Esophagus muscularis mucosa (tissue), 4 donors: ENCODE data around the gene ANK3. TPM values are rescaled to one million over a fixed set of nuclear protein-coding genes. Genes with fewer than 3 reads are reported as not detected.

Source experiments
- DNase-seq: peaks from one replicate; pipeline ENCODE4 v3.0.0-alpha.2; 2017; ENCODE audit errors: extremely low spot score
- H3K27ac ChIP-seq, 4 donors: fragments of 200-600 bp; sonication (generic); replicated peaks in 1 of 4; 1 replicate in 3 of 4; 2 replicates in 1 of 4; pipeline ENCODE4 v1.5.1; 2016 to 2019; ENCODE audit warnings: mild to moderate bottlenecking in 1 of 4
- H3K27me3 ChIP-seq, 4 donors: fragments of 200-600 bp; sonication (generic); one replicate each; pipeline versions ENCODE4 v1.5.1 to v1.6.0; 2016 to 2019
- H3K36me3 ChIP-seq, 4 donors: fragments of 200-600 bp; sonication (generic); one replicate each; pipeline ENCODE4 v1.5.1; 2016 to 2019
- H3K4me1 ChIP-seq, 4 donors: fragments of 200-600 bp; sonication (generic); one replicate each; pipeline ENCODE4 v1.5.1; 2016 to 2019
- H3K4me3 ChIP-seq, 4 donors: fragments of 200-600 bp; sonication (generic); 1 replicate in 2 of 4; 2 replicates in 2 of 4; pipeline ENCODE4 v1.5.1; 2016 to 2019; ENCODE audit warnings: mild to moderate bottlenecking in 4 of 4, moderate library complexity in 1 of 4
- H3K9me3 ChIP-seq, 4 donors: fragments of 200-600 bp; sonication (generic); 1 replicate in 3 of 4; 2 replicates in 1 of 4; pipeline ENCODE4 v1.5.1; 2016 to 2019
- CTCF ChIP-seq, 3 experiments: fragments of 200-600 bp in 2 of 3; fragments of 450-650 bp in 1 of 3; sonication (generic) in 2 of 3; IDR thresholded peaks; one replicate each; pipeline ENCODE4 v1.5.1; 2017 to 2019; ENCODE audit warnings: antibody characterized with exemption in 3 of 3, mild to moderate bottlenecking in 2 of 3, moderate library complexity in 1 of 3
- EP300 ChIP-seq: sonication (generic); formaldehyde crosslinking; IDR thresholded peaks from one replicate; pipeline ENCODE4 v1.6.1; 2017; ENCODE audit warnings: antibody characterized with exemption
- POLR2A ChIP-seq: fragments of 450-650 bp; IDR thresholded peaks from one replicate; pipeline ENCODE4 v1.6.1; 2017; ENCODE audit warnings: antibody characterized with exemption, moderate library complexity, mild to moderate bottlenecking, low read depth
- POLR2AphosphoS5 ChIP-seq, 2 donors: sonication (generic); formaldehyde crosslinking; IDR thresholded peaks; one replicate each; pipeline ENCODE4 v1.6.1; 2017; ENCODE audit warnings: antibody characterized with exemption in 2 of 2
- WGBS: methylation state at CpG from one replicate; pipeline ENCODE4 v1.1.5; 2018; 5-methylcytosine and 5-hydroxymethylcytosine counted together
- intact Hi-C: fragments of 100-400 bp; cut with DNase I; formaldehyde crosslinking; loops from one replicate; pipeline ENCODE4 v1.15.1; 2023
- total RNA-seq, 4 donors: library from RNA; depleted of rRNA; stranded (reverse); fragments of >200 nt; gene quantifications; one replicate each; pipeline versions ENCODE4 v1.1.0 to v1.2.1, GENCODE V29; 2016

Gene ANK3
- total RNA-seq, 4 donors from 2014 or later = 25.5 to 44.9 (median 26.6) TPM

- WGBS = 86% methylated on average over 2 of the region's 2 CpGs
- peaks cover 0 to 9% (median 0%) of the 10 kb centered on the region in 4 donors for H3K36me3 ChIP-seq
- TF ChIP-seq CTCF (IDR thresholded peaks at IDR 0.05) (no peak), EP300 (no peak), POLR2AphosphoS5 (IDR thresholded peaks at IDR 0.05) (no peak), POLR2A (no peak)
- intact Hi-C loops = loop anchor here (10.0 kb wide), 1 partner anchor 179 kb away; no protein-coding TSS in a partner anchor
- DNase-seq = no peak
- peaks cover 0 to 52% (median 48%) of the 10 kb centered on the region in 4 donors for H3K4me1 ChIP-seq
- no peaks in the 10 kb centered on the region for H3K9me3 ChIP-seq
- H3K27me3 ChIP-seq = no peaks in the 10 kb centered on the region
- H3K27ac ChIP-seq = no peak overlapping the region
- no peak overlapping the region for H3K4me3 ChIP-seq
Observed at GRCh38 chr10:60044242-60044641, 345.4 kb downstream of the ANK3 start.

GRCh38 chr10:60043561-60044241 is 346.0 kb downstream of the ANK3 start:
- no peak overlapping the region for H3K4me3 ChIP-seq
- H3K9me3 ChIP-seq = no peaks in the 10 kb centered on the region
- WGBS = 74% methylated on average over 6 of the region's 6 CpGs
- no peak overlapping the region for H3K27ac ChIP-seq
- no peak for DNase-seq
- H3K27me3 ChIP-seq = no peaks in the 10 kb centered on the region
- H3K4me1 ChIP-seq = peaks cover 0 to 52% (median 48%) of the 10 kb centered on the region in 4 donors
- no peak for TF ChIP-seq EP300
- no peak for TF ChIP-seq POLR2AphosphoS5 (IDR thresholded peaks at IDR 0.05)
- TF ChIP-seq POLR2A = no peak
- TF ChIP-seq CTCF (IDR thresholded peaks at IDR 0.05) = no peak
- intact Hi-C loops = loop anchor here (10.0 kb wide), 1 partner anchor 179 kb away; no protein-coding TSS in a partner anchor
- peaks cover 0 to 9% (median 0%) of the 10 kb centered on the region in 4 donors for H3K36me3 ChIP-seq

- no peak for DNase-seq
- H3K9me3 ChIP-seq = no peaks in the 10 kb centered on the region
- WGBS = 59% methylated on average over 2 of the region's 2 CpGs
- H3K36me3 ChIP-seq = peaks cover 0 to 14% (median 0%) of the 10 kb centered on the region in 4 donors
- H3K27ac ChIP-seq = no peak overlapping the region
- H3K4me1 ChIP-seq = peaks cover 0 to 49% (median 45%) of the 10 kb centered on the region in 4 donors
- TF ChIP-seq EP300 (no peak), POLR2AphosphoS5 (IDR thresholded peaks at IDR 0.05) (no peak), CTCF (IDR thresholded peaks at IDR 0.05) (no peak), POLR2A (no peak)
- no peaks in the 10 kb centered on the region for H3K27me3 ChIP-seq
- H3K4me3 ChIP-seq = no peak overlapping the region
- intact Hi-C loops = loop anchor here (10.0 kb wide), 1 partner anchor 178 kb away; no protein-coding TSS in a partner anchor
Observed at GRCh38 chr10:60042914-60043313, 346.8 kb downstream of the ANK3 start.

- TF ChIP-seq POLR2A (no peak), POLR2AphosphoS5 (IDR thresholded peaks at IDR 0.05) (no peak), CTCF (IDR thresholded peaks at IDR 0.05) (no peak), EP300 (no peak)
- H3K4me3 ChIP-seq = no peak overlapping the region
- H3K4me1 ChIP-seq = peaks cover 0 to 47% (median 43%) of the 10 kb centered on the region in 4 donors
- intact Hi-C loops = loop anchor here (10.0 kb wide), 1 partner anchor 177 kb away; no protein-coding TSS in a partner anchor
- DNase-seq = no peak
- no peaks in the 10 kb centered on the region for H3K9me3 ChIP-seq
- peaks cover 0 to 15% (median 0%) of the 10 kb centered on the region in 4 donors for H3K36me3 ChIP-seq
- no peak overlapping the region for H3K27ac ChIP-seq
- 50% methylated on average over 5 of the region's 5 CpGs for WGBS
- no peaks in the 10 kb centered on the region for H3K27me3 ChIP-seq
Observed at GRCh38 chr10:60042262-60042661, 347.4 kb downstream of the ANK3 start.
